A549 (cell line): ENCODE measurements around the gene TP73. TPM values are rescaled to one million over a fixed set of nuclear protein-coding genes. Genes with fewer than 3 reads are reported as not detected.

Experiments
- ATAC-seq, 2 experiments: fragments of 200-7000 bp in 1 of 2; fragments of >200 bp in 1 of 2; cut with Nextera tagmentation in 1 of 2; cut with Tn5 transposase in 1 of 2; 3 replicates each; pipeline versions ENCODE4 v1.8.0 to v1.9.1; 2018 to 2020; ENCODE audit warnings: mild to moderate bottlenecking in 1 of 2, moderate library complexity in 1 of 2
- CTCF ChIA-PET: fragments of 300-600 bp; sonication (Branson Sonifier 250); formaldehyde crosslinking; extraction: SDS; loops from one replicate; lab custom pipeline; 2021; ENCODE audit warnings: antibody characterized with exemption, inconsistent platforms; lab: Yijun Ruan, JAX
- POLR2A ChIA-PET: fragments of 350-600 bp; formaldehyde crosslinking; extraction: SDS; loops from one replicate; lab custom pipeline; 2021; ENCODE audit warnings: antibody characterized with exemption, inconsistent platforms; lab: Yijun Ruan, JAX
- DNase-seq, 2 experiments: peaks; one replicate each; pipeline versions ENCODE4 v3.0.0 to v3.0.0-alpha.2; 2011 to 2016; ENCODE audit warnings: low read depth in 1 of 2, low spot score in 1 of 2
- FAIRE-seq: peaks from 2 replicates; lab custom pipeline; 2011; peaks lifted over from hg19 to GRCh38; lab: Jason Lieb, UNC
- H3K27ac ChIP-seq, 2 experiments: fragments of >200 bp; sonication (Bioruptor Twin); formaldehyde crosslinking; 3 replicates each; pipeline ENCODE4 v1.5.1; 2016 to 2017
- H3K4me1 ChIP-seq: fragments of >200 bp; sonication (Bioruptor Twin); formaldehyde crosslinking; 3 replicates; pipeline ENCODE4 v1.6.1; 2016
- H3K4me2 ChIP-seq: fragments of >200 bp; sonication (Bioruptor Twin); formaldehyde crosslinking; 3 replicates; pipeline ENCODE4 v1.6.1; 2016
- H3K4me3 ChIP-seq: fragments of >200 bp; sonication (Bioruptor Twin); formaldehyde crosslinking; 3 replicates; pipeline ENCODE4 v1.5.1; 2016
- H3K9me3 ChIP-seq: fragments of >200 bp; sonication (Bioruptor Twin); formaldehyde crosslinking; 3 replicates; pipeline ENCODE4 v1.6.1; 2016
- BCL3 ChIP-seq: fragments of >200 bp; sonication (Bioruptor Twin); formaldehyde crosslinking; IDR thresholded peaks from 3 replicates; pipeline ENCODE4 v1.6.1; 2016
- CBX2 ChIP-seq: fragments of 200-600 bp; sonication (generic); IDR thresholded peaks from 2 replicates; pipeline ENCODE4 v1.6.1; 2016; ENCODE audit warnings: low read depth, mild to moderate bottlenecking, borderline replicate concordance
- CBX8 ChIP-seq: fragments of 200-600 bp; sonication (generic); IDR thresholded peaks from 2 replicates; pipeline ENCODE4 v1.6.1; 2016
- CEBPB ChIP-seq, 2 experiments: fragments of >200 bp in 1 of 2; sonication (Bioruptor Twin) in 1 of 2; formaldehyde crosslinking in 1 of 2; IDR thresholded peaks; 2 replicates each; pipeline ENCODE4 v1.6.1; 2012 to 2016
- CHD2 ChIP-seq: fragments of 150-350 bp; IDR thresholded peaks from 2 replicates; pipeline ENCODE4 v1.6.1; 2014; ENCODE audit warnings: low read length; ENCODE audit not compliant: partially characterized antibody
- EHF ChIP-seq: fragments of 250-450 bp; sonication (Bioruptor Pico); IDR thresholded peaks from 2 replicates; pipeline ENCODE4 v1.5.0; 2020; ENCODE audit warnings: mild to moderate bottlenecking
- EHMT2 ChIP-seq: fragments of 200-600 bp; sonication (generic); IDR thresholded peaks from 2 replicates; pipeline ENCODE4 v1.6.1; 2016; ENCODE audit warnings: antibody characterized with exemption, low read depth, mild to moderate bottlenecking, moderate library complexity
- ELK1 ChIP-seq: fragments of 150-350 bp; IDR thresholded peaks from 2 replicates; pipeline ENCODE4 v1.6.1; 2014; ENCODE audit warnings: low read depth, mild to moderate bottlenecking, low read length
- HDAC2 ChIP-seq: fragments of 200-600 bp; sonication (generic); IDR thresholded peaks from 2 replicates; pipeline ENCODE4 v1.6.1; 2016
- HOXA7 ChIP-seq: fragments of 250-450 bp; sonication (Bioruptor Pico); IDR thresholded peaks from 2 replicates; pipeline ENCODE4 v1.5.0; 2020; ENCODE audit warnings: mild to moderate bottlenecking, moderate library complexity
- JUN ChIP-seq, 2 experiments: fragments of >200 bp; sonication (Bioruptor Twin); formaldehyde crosslinking; IDR thresholded peaks; 2 replicates in 1 of 2; 3 replicates in 1 of 2; pipeline ENCODE4 v1.6.1; 2016 to 2017
- KDM1A ChIP-seq: fragments of 200-600 bp; sonication (generic); IDR thresholded peaks from 2 replicates; pipeline ENCODE4 v1.6.1; 2016; ENCODE audit warnings: low read depth, mild to moderate bottlenecking
- MYC ChIP-seq: IDR thresholded peaks from 2 replicates; pipeline ENCODE4 v1.6.1; 2012; ENCODE audit warnings: mild to moderate bottlenecking, inconsistent platforms, low read length, improper control_type of control experiment, borderline replicate concordance
- NR3C1 ChIP-seq: fragments of >200 bp; sonication (Bioruptor Twin); formaldehyde crosslinking; IDR thresholded peaks from 3 replicates; pipeline ENCODE4 v1.6.1; 2017
- PHF8 ChIP-seq: fragments of 200-600 bp; sonication (generic); IDR thresholded peaks from 2 replicates; pipeline ENCODE4 v1.6.1; 2016; ENCODE audit warnings: low read depth, mild to moderate bottlenecking, antibody characterized with exemption, moderate library complexity, borderline replicate concordance
- POLR2A ChIP-seq: IDR thresholded peaks from 2 replicates; pipeline ENCODE4 v1.6.1; 2012; ENCODE audit warnings: mild to moderate bottlenecking, low read length
- POLR2AphosphoS2 ChIP-seq: conservative IDR thresholded peaks from 2 replicates; pipeline ENCODE4 v1.6.1; 2012; ENCODE audit warnings: low read length, improper control_type of control experiment, inconsistent platforms
- RAD21 ChIP-seq, 2 experiments: fragments of >200 bp in 1 of 2; sonication (Bioruptor Twin) in 1 of 2; formaldehyde crosslinking in 1 of 2; IDR thresholded peaks in 1 of 2; conservative IDR thresholded peaks in 1 of 2; 2 replicates in 1 of 2; 3 replicates in 1 of 2; pipeline ENCODE4 v1.6.1; 2012 to 2018; ENCODE audit warnings: inconsistent platforms in 1 of 2
- REST ChIP-seq: fragments of 200-600 bp; sonication (generic); IDR thresholded peaks from 2 replicates; pipeline ENCODE4 v1.6.1; 2016; ENCODE audit warnings: antibody characterized with exemption, mild to moderate bottlenecking, moderate library complexity
- SREBF2 ChIP-seq: fragments of 450-650 bp; IDR thresholded peaks from 2 replicates; pipeline ENCODE4 v1.6.1; 2014; ENCODE audit warnings: mild to moderate bottlenecking, moderate library complexity
- TFCP2L1 ChIP-seq: fragments of 250-450 bp; sonication (Bioruptor Pico); IDR thresholded peaks from 2 replicates; pipeline ENCODE4 v1.5.0; 2021; ENCODE audit warnings: mild to moderate bottlenecking
- ZNF302 ChIP-seq: fragments of 250-450 bp; sonication (Bioruptor Pico); IDR thresholded peaks from 2 replicates; pipeline ENCODE4 v1.9.0; 2021; ENCODE audit warnings: inconsistent platforms, mild to moderate bottlenecking, moderate library complexity
- ZSCAN20 ChIP-seq: fragments of 250-450 bp; sonication (Bioruptor Pico); IDR thresholded peaks from 2 replicates; pipeline ENCODE4 v1.8.0; 2022; ENCODE audit warnings: mild to moderate bottlenecking, moderate library complexity
- WGBS: methylation state at CpG from one replicate; pipeline ENCODE4 v1.1.6; 2017; ENCODE audit errors: missing lambda C conversion rate; 5-methylcytosine and 5-hydroxymethylcytosine counted together
- polyA plus RNA-seq, 4 experiments: library from polyadenylated mRNA; depleted of rRNA in 3 of 4; stranded (reverse); fragments of >200 nt; fragmentation: RNase III in 1 of 4; extraction: RNeasy Plus Mini Kit Qiagen cat#74134 plus additional on column Dnase treatment in 1 of 4; gene quantifications; 2 replicates in 3 of 4; 3 replicates in 1 of 4; pipeline ENCODE4 v1.2.3, GENCODE V29; 2011 to 2017
- TF ChIP-seq, protein P1 (sequence below): fragments of 250-450 bp; sonication (Bioruptor Pico); IDR thresholded peaks from 2 replicates; pipeline ENCODE4 v1.5.0; 2021; ENCODE audit warnings: mild to moderate bottlenecking, moderate library complexity, borderline replicate concordance
- TF ChIP-seq, protein P2 (sequence below): fragments of >200 bp; sonication (Bioruptor Twin); formaldehyde crosslinking; IDR thresholded peaks from 2 replicates; pipeline ENCODE4 v1.6.1; 2016
- TF ChIP-seq, protein P3 (sequence below): IDR thresholded peaks from 2 replicates; pipeline ENCODE4 v1.6.1; 2012

TP73 gene
- polyA plus RNA-seq, 2 of the 4 experiments (the other 2 are of a cell fraction) = 0.01 to 0.25 TPM

DNA sequence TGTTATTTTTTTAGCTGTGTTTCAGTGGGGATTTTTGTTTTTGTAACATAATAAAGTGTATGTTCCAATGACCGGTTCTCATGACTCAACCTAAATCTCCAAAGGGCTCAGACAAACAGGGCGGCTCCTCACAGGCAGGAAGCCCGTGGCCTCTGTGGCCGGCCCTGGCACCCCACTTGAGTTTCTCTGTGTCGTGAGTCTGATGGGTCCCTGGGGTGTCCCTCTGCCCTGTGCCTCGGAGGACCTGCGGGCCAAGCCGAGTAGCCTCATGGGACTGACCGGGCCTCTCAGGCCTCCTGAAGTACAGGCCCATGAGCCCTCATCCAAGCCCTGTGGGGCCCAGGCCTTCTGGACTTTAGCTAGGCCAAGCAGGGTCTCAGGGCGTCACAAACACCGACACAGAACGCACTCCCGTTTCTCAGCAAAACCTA lies 83.8 kb downstream of the TP73 start:
- no peak for TF ChIP-seq ZNF302 (CRISPR knock-in tag)
- no peak for TF ChIP-seq BCL3
- no peak for TF ChIP-seq KDM1A
- no peak for TF ChIP-seq SREBF2
- no peak for TF ChIP-seq POLR2A
- TF ChIP-seq TFCP2L1 (CRISPR knock-in tag) = no peak
- no peak for TF ChIP-seq CEBPB (IDR thresholded peaks at IDR 0.05)
- no peak for TF ChIP-seq ZSCAN20
- TF ChIP-seq JUN (IDR thresholded peaks at IDR 0.05) = no peak
- no peak for TF ChIP-seq CHD2
- TF ChIP-seq, protein P1, sequence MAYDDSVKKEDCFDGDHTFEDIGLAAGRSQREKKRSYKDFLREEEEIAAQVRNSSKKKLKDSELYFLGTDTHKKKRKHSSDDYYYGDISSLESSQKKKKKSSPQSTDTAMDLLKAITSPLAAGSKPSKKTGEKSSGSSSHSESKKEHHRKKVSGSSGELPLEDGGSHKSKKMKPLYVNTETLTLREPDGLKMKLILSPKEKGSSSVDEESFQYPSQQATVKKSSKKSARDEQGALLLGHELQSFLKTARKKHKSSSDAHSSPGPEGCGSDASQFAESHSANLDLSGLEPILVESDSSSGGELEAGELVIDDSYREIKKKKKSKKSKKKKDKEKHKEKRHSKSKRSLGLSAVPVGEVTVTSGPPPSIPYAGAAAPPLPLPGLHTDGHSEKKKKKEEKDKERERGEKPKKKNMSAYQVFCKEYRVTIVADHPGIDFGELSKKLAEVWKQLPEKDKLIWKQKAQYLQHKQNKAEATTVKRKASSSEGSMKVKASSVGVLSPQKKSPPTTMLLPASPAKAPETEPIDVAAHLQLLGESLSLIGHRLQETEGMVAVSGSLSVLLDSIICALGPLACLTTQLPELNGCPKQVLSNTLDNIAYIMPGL (CRISPR knock-in tag) = no peak
- no peak for TF ChIP-seq HOXA7 (CRISPR knock-in tag)
- TF ChIP-seq, protein P2, sequence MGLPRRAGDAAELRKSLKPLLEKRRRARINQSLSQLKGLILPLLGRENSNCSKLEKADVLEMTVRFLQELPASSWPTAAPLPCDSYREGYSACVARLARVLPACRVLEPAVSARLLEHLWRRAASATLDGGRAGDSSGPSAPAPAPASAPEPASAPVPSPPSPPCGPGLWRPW = no peak
- Histone ChIP-seq H3K4me1 (no peaks in the 10 kb centered on the region), H3K4me3 (no peak overlapping the region), H3K27ac (no peak overlapping the region), H3K4me2 (no peak overlapping the region), H3K9me3 (no peaks in the 10 kb centered on the region)
- WGBS = 90% methylated on average over 8 of the region's 13 CpGs
- ATAC-seq = no peak
- FAIRE-seq = no peak
- no peak for DNase-seq
- POLR2A ChIA-PET = no interaction called here
- CTCF ChIA-PET = interaction anchor here (1.4 to 4.7 kb wide), 2 partner anchors 12 to 283 kb away, joined by 3 to 22 read pairs; no protein-coding TSS in a partner anchor

DNA sequence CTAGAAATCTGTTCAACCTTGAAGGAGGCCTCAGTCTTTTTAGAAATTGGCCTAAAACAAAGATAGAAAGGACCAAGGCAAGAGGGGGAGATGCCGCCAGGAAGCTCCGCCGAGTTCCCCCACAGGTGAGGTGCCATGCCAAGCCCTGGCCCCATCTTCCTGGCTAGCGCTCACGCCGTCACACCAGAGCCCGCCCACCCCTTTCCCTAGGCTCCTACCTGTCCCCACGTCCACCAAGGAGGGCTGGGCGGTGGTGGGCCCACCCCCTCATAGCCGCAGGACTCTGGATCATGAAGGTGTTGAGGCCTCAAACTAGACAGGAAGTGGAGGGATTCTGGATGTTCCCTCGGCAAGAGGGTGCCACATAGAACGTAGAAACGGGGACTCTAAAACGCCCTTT lies 84.4 kb downstream of the TP73 start:
- ChIA-PET CTCF (interaction anchor here (4.7 kb wide), 1 partner anchor 13 kb away, joined by 22 read pairs; no protein-coding TSS in a partner anchor), POLR2A (no interaction called here)
- DNase-seq (no peak), ATAC-seq (no peak), FAIRE-seq (no peak)
- Histone ChIP-seq H3K4me1 (no peaks in the 10 kb centered on the region), H3K4me3 (no peak overlapping the region), H3K27ac (no peak overlapping the region), H3K4me2 (no peak overlapping the region), H3K9me3 (no peaks in the 10 kb centered on the region)
- TF ChIP-seq RAD21 (conservative IDR thresholded peaks at IDR 0.05 in 1 of 2, IDR thresholded peaks at IDR 0.05 in 1 of 2) = no peak
- TF ChIP-seq EHF (CRISPR knock-in tag) = no peak
- TF ChIP-seq, protein P2 = no peak
- TF ChIP-seq CBX2 = no peak
- TF ChIP-seq NR3C1 = no peak
- TF ChIP-seq POLR2AphosphoS2 = no peak
- TF ChIP-seq, protein P3, sequence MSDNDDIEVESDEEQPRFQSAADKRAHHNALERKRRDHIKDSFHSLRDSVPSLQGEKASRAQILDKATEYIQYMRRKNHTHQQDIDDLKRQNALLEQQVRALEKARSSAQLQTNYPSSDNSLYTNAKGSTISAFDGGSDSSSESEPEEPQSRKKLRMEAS = no peak
- TF ChIP-seq HDAC2 = no peak
- WGBS = 94% methylated on average over 6 of the region's 14 CpGs

DNA sequence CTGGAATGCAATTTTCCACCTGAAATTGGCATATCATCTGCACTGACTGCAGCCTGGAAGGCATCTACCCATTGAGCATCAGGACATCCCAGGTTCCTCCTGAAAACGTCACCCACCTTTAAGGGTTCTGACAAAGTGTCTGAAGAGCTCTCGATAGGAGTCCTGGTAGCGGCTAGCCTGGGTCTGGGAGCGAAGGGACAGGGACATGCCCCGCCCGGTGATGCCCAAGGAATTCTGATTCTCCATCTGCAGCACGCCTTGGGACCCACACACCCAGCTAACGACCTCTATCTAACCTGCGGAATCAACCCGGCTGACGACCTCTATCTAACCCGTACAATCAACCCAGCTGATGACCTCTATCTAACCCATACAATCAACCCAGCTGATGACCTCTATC lies 86.6 kb downstream of the TP73 start:
- ATAC-seq = no peak
- CTCF ChIA-PET = interaction anchor here (2.0 kb wide), 1 partner anchor 14 kb away, joined by 7 read pairs; no protein-coding TSS in a partner anchor
- TF ChIP-seq MYC (no peak), EHMT2 (no peak), CBX2 (no peak), PHF8 (no peak), ELK1 (no peak), CBX8 (no peak), REST (no peak), HOXA7 (CRISPR knock-in tag) (no peak)

More for the DNA sequence above, 86.6 kb downstream of the TP73 start:
- no peaks in the 10 kb centered on the region for H3K9me3 ChIP-seq
- H3K4me3 ChIP-seq = no peak overlapping the region
- H3K27ac ChIP-seq = no peak overlapping the region
- no peaks in the 10 kb centered on the region for H3K4me1 ChIP-seq
- FAIRE-seq (no peak), DNase-seq (no peak)
- POLR2A ChIA-PET = no interaction called here
- no peak overlapping the region for H3K4me2 ChIP-seq
- 96% methylated on average over 12 of the region's 12 CpGs for WGBS
